ENCODE measurements around the gene MVK.

Gene MVK

DNA sequence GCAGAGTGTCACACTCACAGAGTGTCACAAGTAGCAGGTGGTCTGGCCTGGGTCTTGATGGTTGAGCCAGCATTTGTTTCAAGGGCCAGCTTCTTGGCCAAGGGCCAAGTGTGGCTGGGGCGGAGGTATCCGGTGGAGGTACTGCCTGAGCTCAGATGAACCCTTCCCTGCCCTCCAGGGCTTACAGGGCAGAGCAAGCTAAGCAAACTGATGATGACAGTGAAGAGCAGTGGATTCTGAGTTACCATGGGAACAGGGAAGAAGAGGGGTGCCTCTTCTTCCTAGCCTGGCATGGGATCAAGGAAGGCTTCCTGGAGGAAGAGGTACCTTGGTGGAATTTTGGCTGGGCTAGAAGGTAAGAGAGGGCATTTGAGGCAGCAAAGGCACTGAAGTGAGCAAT lies 35.7 kb downstream of the MVK start:
- CTCF ChIA-PET = interaction anchor here (0.7 to 7.1 kb wide), 2 partner anchors 8 to 11 kb away, joined by 3 to 41 read pairs; no protein-coding TSS in a partner anchor
- TF ChIP-seq, protein P1, sequence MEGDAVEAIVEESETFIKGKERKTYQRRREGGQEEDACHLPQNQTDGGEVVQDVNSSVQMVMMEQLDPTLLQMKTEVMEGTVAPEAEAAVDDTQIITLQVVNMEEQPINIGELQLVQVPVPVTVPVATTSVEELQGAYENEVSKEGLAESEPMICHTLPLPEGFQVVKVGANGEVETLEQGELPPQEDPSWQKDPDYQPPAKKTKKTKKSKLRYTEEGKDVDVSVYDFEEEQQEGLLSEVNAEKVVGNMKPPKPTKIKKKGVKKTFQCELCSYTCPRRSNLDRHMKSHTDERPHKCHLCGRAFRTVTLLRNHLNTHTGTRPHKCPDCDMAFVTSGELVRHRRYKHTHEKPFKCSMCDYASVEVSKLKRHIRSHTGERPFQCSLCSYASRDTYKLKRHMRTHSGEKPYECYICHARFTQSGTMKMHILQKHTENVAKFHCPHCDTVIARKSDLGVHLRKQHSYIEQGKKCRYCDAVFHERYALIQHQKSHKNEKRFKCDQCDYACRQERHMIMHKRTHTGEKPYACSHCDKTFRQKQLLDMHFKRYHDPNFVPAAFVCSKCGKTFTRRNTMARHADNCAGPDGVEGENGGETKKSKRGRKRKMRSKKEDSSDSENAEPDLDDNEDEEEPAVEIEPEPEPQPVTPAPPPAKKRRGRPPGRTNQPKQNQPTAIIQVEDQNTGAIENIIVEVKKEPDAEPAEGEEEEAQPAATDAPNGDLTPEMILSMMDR (IDR thresholded peaks at IDR 0.05; ENCODE audit: control extremely low read depth, extremely low read depth, low read depth, missing control alignments) = no peak
- POLR2A ChIA-PET = no interaction called here
- no peak for DNase-seq (ENCODE audit: extremely low spot score)

DNA sequence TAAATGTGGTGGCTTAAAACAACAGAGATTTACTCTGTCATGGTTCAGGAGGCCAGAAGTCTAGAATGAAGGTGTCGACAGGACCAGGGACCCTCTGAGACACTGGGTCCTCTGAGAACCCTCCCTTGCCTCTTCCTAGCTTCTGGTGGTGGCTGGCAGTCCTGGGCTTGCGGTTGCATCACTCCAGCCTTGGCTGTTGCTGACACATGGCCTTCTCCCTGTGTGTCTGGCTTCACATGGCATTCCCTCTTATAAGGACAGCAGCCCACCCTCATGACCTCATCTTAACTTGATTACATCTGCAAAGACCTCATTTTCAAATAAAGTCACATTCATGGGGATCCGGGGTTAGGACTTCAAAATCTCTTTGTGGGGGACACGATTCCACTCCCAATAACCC lies 36.9 kb downstream of the MVK start:
- TF ChIP-seq, protein P1 (IDR thresholded peaks at IDR 0.05; ENCODE audit: control extremely low read depth, extremely low read depth, low read depth, missing control alignments) = no peak
- no peak for DNase-seq (ENCODE audit: extremely low spot score)
- ChIA-PET POLR2A (no interaction called here), CTCF (interaction anchor here (1.2 to 7.1 kb wide), 2 partner anchors 12 to 807 kb away, joined by 3 to 41 read pairs; no protein-coding TSS in a partner anchor)

DNA sequence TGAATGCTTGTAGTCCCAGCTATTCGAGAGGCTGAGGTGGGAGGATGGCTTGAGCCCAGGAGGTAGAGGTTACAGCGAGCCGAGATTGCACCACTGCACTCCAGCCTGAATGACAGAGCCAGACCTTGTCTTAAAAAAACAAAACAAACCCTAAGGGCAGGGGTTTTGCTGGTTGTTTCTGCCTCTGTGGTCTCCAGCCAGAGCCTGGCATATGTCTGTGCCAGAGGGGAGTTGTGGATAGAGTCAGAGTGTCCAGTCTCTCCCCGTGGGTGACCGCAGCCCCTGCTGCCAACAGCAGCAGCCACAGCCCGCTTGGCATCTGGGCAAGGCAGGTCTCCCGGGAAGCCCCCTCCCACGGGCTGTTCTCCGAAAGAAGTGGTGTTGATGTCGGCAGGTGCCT lies 37.6 kb downstream of the MVK start:
- TF ChIP-seq, protein P1 (IDR thresholded peaks at IDR 0.05; ENCODE audit: control extremely low read depth, extremely low read depth, low read depth, missing control alignments) = no peak
- CTCF ChIA-PET = interaction anchor here (1.2 to 7.1 kb wide), 2 partner anchors 13 to 808 kb away, joined by 3 to 41 read pairs; no protein-coding TSS in a partner anchor
- DNase-seq (ENCODE audit: extremely low spot score) = no peak
- POLR2A ChIA-PET = no interaction called here

DNA sequence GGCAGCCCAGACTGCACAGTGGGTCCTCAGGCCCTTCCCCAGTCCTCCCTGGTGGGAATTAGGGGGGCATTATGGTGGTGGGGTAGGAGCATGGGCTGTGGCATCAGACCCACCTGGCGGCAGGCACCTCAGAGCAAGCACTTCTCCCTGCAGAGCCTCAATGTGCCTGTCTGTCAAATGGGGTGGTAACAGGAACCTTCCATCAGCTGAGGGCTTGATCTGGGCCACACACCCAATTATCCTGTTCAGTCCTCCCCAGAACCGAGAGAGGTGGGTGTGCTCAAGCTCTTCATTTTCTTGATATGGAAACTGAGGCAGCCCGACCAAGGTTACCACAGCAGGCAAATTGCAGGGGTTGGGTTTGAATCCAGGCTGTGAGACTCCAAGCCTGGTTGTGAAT lies 38.4 kb downstream of the MVK start:
- DNase-seq (ENCODE audit: extremely low spot score) = no peak
- POLR2A ChIA-PET = no interaction called here
- CTCF ChIA-PET = interaction anchor here (7.1 kb wide), 1 partner anchor 14 kb away, joined by 41 read pairs; no protein-coding TSS in a partner anchor
- TF ChIP-seq, protein P1 (IDR thresholded peaks at IDR 0.05; ENCODE audit: control extremely low read depth, extremely low read depth, low read depth, missing control alignments) = no peak

DNA sequence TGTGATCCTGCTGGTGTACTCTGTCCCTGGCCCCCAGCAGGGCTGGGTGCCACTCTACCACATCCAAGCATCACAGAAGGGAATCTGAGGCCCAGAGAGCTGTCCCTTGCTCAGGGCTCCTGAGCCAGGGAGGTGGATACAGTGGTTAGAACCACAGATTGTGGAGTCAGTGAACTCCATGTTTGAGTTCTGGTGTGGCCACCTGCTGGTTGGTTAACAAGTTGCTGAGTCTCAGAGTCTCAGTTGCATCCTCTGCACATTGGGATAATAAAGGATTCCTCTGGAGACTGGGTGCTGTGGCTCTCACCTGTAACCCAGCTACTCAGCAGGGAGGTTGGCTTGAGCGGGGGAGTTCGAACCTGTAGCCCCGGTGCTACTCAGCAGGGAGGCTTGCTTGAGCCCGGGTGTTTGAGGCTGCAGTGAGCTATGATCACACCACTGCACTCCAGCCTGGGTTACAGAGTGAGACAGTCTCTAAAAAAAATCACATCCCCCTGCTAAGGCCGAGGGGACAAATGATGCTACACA lies 39.4 kb downstream of the MVK start:
- no peak for DNase-seq (ENCODE audit: extremely low spot score)
- ChIA-PET POLR2A (no interaction called here), CTCF (interaction anchor here (7.1 kb wide), 1 partner anchor 15 kb away, joined by 41 read pairs; no protein-coding TSS in a partner anchor)
- TF ChIP-seq, protein P1 (IDR thresholded peaks at IDR 0.05; ENCODE audit: control extremely low read depth, extremely low read depth, low read depth, missing control alignments) = no peak

DNA sequence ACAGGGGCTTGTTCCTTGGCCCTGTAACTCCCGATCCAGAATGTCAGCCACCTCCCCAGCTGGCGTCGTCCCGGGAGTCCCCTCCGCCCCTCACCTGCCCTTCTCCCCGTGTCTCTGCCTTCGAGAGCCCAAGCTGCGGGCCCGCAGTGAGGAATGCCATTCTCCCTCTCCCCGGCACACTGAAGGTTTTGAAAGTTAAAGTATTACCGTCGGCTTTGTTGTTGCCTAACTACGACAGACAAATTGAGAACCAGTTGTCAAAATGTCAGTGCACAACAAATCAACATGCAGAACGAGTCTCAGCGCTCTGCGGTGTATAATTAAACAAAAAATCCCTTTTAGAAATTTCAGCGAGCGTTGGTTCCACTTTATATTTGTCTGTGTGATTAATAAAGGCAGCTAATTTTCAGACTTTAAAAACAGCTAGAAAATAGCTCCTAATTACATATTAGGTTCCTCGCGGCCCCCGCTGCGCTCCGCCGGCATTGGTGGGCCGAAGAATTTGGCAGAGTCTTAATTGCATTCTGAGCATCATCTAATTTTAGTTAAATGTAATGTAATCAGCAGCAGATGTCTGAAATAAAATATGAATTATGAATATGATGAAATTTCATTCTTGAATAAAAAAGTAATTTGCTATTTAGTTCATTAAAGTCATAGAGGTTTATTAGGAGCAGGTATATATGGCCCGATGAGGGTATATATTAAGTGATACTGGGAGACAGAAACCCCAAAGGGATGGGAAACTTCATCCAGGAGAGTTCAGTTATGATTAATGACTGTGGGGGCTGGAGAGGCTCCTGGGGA lies 40.3 kb downstream of the MVK start:
- no peak for DNase-seq (ENCODE audit: extremely low spot score)
- CTCF ChIA-PET = interaction anchor here (1.8 to 7.1 kb wide), 2 partner anchors 9 to 16 kb away, joined by 7 to 41 read pairs; no protein-coding TSS in a partner anchor
- POLR2A ChIA-PET = no interaction called here
- TF ChIP-seq, protein P1 (IDR thresholded peaks at IDR 0.05; ENCODE audit: control extremely low read depth, extremely low read depth, low read depth, missing control alignments) = no peak

All from GM10248 (cell line).